Tibial nerve (tissue), 4 donors: ENCODE data around the gene ITPKB.

Experiments used
- CTCF ChIP-seq, 5 experiments: fragments of 200-600 bp in 3 of 5; fragments of 450-650 bp in 2 of 5; sonication (generic) in 3 of 5; IDR thresholded peaks; one replicate each; pipeline ENCODE4 v1.5.1; 2016 to 2019; ENCODE audit warnings: antibody characterized with exemption in 5 of 5, mild to moderate bottlenecking in 3 of 5, moderate library complexity in 2 of 5
- EP300 ChIP-seq, 2 donors: sonication (generic); formaldehyde crosslinking; IDR thresholded peaks; one replicate each; pipeline ENCODE4 v1.6.1; 2017; ENCODE audit warnings: antibody characterized with exemption in 2 of 2, mild to moderate bottlenecking in 1 of 2
- POLR2A ChIP-seq, 2 donors: fragments of 450-650 bp; IDR thresholded peaks; one replicate each; pipeline ENCODE4 v1.6.1; 2017; ENCODE audit warnings: antibody characterized with exemption in 2 of 2, mild to moderate bottlenecking in 2 of 2, moderate library complexity in 2 of 2

- no peak for TF ChIP-seq CTCF (IDR thresholded peaks at IDR 0.05)
- no peak for TF ChIP-seq POLR2A (IDR thresholded peaks at IDR 0.05)
- TF ChIP-seq EP300 (IDR thresholded peaks at IDR 0.05), result no peak
Measured at GRCh38 chr1:226772446-226773139, 33.5 kb upstream of the ITPKB start.
